HepG2 (cell line): ENCODE measurements around the gene TBCCD1. TPM values are rescaled to one million over a fixed set of nuclear protein-coding genes. Genes with fewer than 3 reads are reported as not detected.

ENCODE experiments used
- ATAC-seq: fragments of 200-7000 bp; cut with Tn5 transposase; 3 replicates; pipeline ENCODE4 v1.9.1; 2020; ENCODE audit warnings: mild to moderate bottlenecking, moderate library complexity
- BruUV-seq: library from RNA; stranded (reverse); fragments of 400-500 nt; replicated peaks from 2 replicates; lab custom pipeline; 2021; lab: Mats Ljungman, UMichigan
- CTCF ChIA-PET: fragments of 300-600 bp; formaldehyde crosslinking; extraction: SDS; loops from one replicate; lab custom pipeline; 2021; ENCODE audit warnings: low total read pairs, inconsistent platforms, low intra/inter-chr PET ratio; lab: Yijun Ruan, JAX
- POLR2A ChIA-PET: fragments of 350-600 bp; sonication (Branson Sonifier 250); formaldehyde crosslinking; loops from one replicate; lab custom pipeline; 2020; ENCODE audit warnings: antibody characterized with exemption, inconsistent platforms; lab: Yijun Ruan, JAX
- DNase-seq: peaks from one replicate; pipeline ENCODE4 v3.0.0-alpha.2; 2015; ENCODE audit warnings: low spot score
- FAIRE-seq: peaks from 3 replicates; lab custom pipeline; 2011; peaks lifted over from hg19 to GRCh38; lab: Jason Lieb, UNC
- H2AFZ ChIP-seq: one replicate; pipeline ENCODE4 v1.6.1; 2011; ENCODE audit warnings: low read length, inconsistent platforms
- H3K27ac ChIP-seq: fragments of 300-600 bp; 3 replicates; pipeline ENCODE4 v1.8.0; 2011; ENCODE audit warnings: mixed run types, mild to moderate bottlenecking, mixed read lengths, low read length, inconsistent platforms; ENCODE audit not compliant: insufficient read depth; ENCODE audit errors: extremely low read length
- H3K27me3 ChIP-seq, 2 experiments: fragments of 200-600 bp in 1 of 2; 2 replicates in 1 of 2; 3 replicates in 1 of 2; pipeline versions ENCODE4 v1.6.0 to v1.8.0; 2011; ENCODE audit warnings: low read length in 2 of 2, mild to moderate bottlenecking in 2 of 2, moderate library complexity in 2 of 2, inconsistent platforms in 1 of 2; ENCODE audit not compliant: insufficient read depth in 2 of 2, control insufficient read depth in 1 of 2
- H3K36me3 ChIP-seq, 2 experiments: fragments of 200-600 bp in 1 of 2; replicated peaks in 1 of 2; 2 replicates in 1 of 2; 3 replicates in 1 of 2; pipeline versions ENCODE4 v1.5.1 to v1.8.0; 2011; ENCODE audit warnings: low read length in 2 of 2, inconsistent platforms in 1 of 2; ENCODE audit not compliant: insufficient read depth in 2 of 2, control insufficient read depth in 1 of 2
- H3K4me1 ChIP-seq: 2 replicates; pipeline ENCODE4 v1.5.1; 2012; ENCODE audit warnings: low read length, inconsistent platforms; ENCODE audit not compliant: insufficient read depth
- H3K4me2 ChIP-seq: 2 replicates; pipeline ENCODE4 v1.6.0; 2011; ENCODE audit warnings: low read depth, low read length, inconsistent platforms
- H3K4me3 ChIP-seq, 3 experiments: fragments of 200-600 bp in 1 of 3; sonication (generic), shearing (Covaris generic) in 1 of 3; replicated peaks in 1 of 3; 2 replicates each; pipeline ENCODE4 v1.5.1; 2011 to 2016; ENCODE audit warnings: low read length in 3 of 3, inconsistent platforms in 2 of 3, low read depth in 2 of 3, mild to moderate bottlenecking in 2 of 3, control low read depth in 1 of 3, mixed read lengths in 1 of 3; ENCODE audit not compliant: insufficient read depth in 1 of 3
- H3K79me2 ChIP-seq: one replicate; pipeline ENCODE4 v1.6.1; 2011; ENCODE audit warnings: low read length, inconsistent platforms; ENCODE audit not compliant: insufficient read depth
- H3K9ac ChIP-seq: 2 replicates; pipeline ENCODE4 v1.6.0; 2011; ENCODE audit warnings: mild to moderate bottlenecking, low read depth, low read length, inconsistent platforms; ENCODE audit not compliant: insufficient read depth
- H3K9me3 ChIP-seq: 2 replicates; pipeline ENCODE4 v1.5.1; 2012; ENCODE audit warnings: mild to moderate bottlenecking, low read length
- H4K20me1 ChIP-seq: 2 replicates; pipeline ENCODE4 v1.6.0; 2011; ENCODE audit warnings: inconsistent platforms, mild to moderate bottlenecking, low read length, moderate library complexity; ENCODE audit not compliant: insufficient read depth
- BHLHE40 ChIP-seq: IDR thresholded peaks from 2 replicates; pipeline ENCODE4 v1.6.1; 2011; ENCODE audit warnings: low read length, improper control_type of control experiment
- GABPA ChIP-seq, 2 experiments: IDR thresholded peaks; 2 replicates each; pipeline ENCODE4 v1.6.1; 2011 to 2016; ENCODE audit warnings: low read depth in 2 of 2, low read length in 1 of 2, missing biosample characterization in 1 of 2, missing genetic modification characterization in 1 of 2
- KDM3A ChIP-seq: IDR thresholded peaks from 2 replicates; pipeline ENCODE4 v1.6.1; 2018; ENCODE audit warnings: low read depth, missing compliant biosample characterization
- MED1 ChIP-seq: sonication (generic); formaldehyde crosslinking; IDR thresholded peaks from 2 replicates; pipeline ENCODE4 v1.4.0; 2020; ENCODE audit warnings: missing genetic modification reagents
- NFATC3 ChIP-seq: sonication (generic); formaldehyde crosslinking; IDR thresholded peaks from 2 replicates; pipeline ENCODE4 v1.5.1; 2020; ENCODE audit warnings: mild to moderate bottlenecking, missing genetic modification reagents
- SYNCRIP ChIP-seq: fragments of 200-400 bp; formaldehyde crosslinking; IDR thresholded peaks from 2 replicates; pipeline ENCODE4 v1.6.1; 2018; ENCODE audit warnings: mild to moderate bottlenecking, low read depth, low read length; ENCODE audit not compliant: insufficient read depth
- ZMAT3 ChIP-seq: sonication (generic); formaldehyde crosslinking; conservative IDR thresholded peaks from 2 replicates; pipeline ENCODE4 v1.7.0; 2021; ENCODE audit warnings: missing genetic modification reagents
- ZMYM2 ChIP-seq: sonication (generic); formaldehyde crosslinking; IDR thresholded peaks from 2 replicates; pipeline ENCODE4 v1.8.0; 2022; ENCODE audit warnings: mild to moderate bottlenecking, missing genetic modification reagents
- ZNF557 ChIP-seq: sonication (generic); formaldehyde crosslinking; IDR thresholded peaks from 2 replicates; pipeline ENCODE4 v1.4.0; 2020; ENCODE audit warnings: missing genetic modification reagents
- ZNF746 ChIP-seq: sonication (generic); formaldehyde crosslinking; IDR thresholded peaks from 2 replicates; pipeline ENCODE4 v1.8.0; 2022; ENCODE audit warnings: mild to moderate bottlenecking, missing genetic modification reagents
- WGBS: methylation state at CpG from one replicate; pipeline ENCODE4 v1.1.6; 2017; ENCODE audit warnings: low lambda C conversion rate; 5-methylcytosine and 5-hydroxymethylcytosine counted together
- in situ Hi-C: cut with HindIII; loops from 2 replicates; pipeline ENCODE4 v1.10.0; 2017; ENCODE audit warnings: low pct_unique_long_range_greater_than_20kb; ENCODE audit not compliant: extremely low pct_ligation_motif_present
- intact Hi-C: fragments of 100-400 bp; cut with micrococcal nuclease; formaldehyde crosslinking; loops from one replicate; pipeline ENCODE4 v1.10.0; 2022; ENCODE audit not compliant: unreplicated experiment
- polyA plus RNA-seq, 8 experiments: library from polyadenylated mRNA; depleted of rRNA in 3 of 8; stranded (reverse) in 7 of 8; unstranded in 1 of 8; fragments of >200 nt; fragmentation: Illumina TruSeq in 4 of 8; extraction: Trizol in 4 of 8; gene quantifications; 2 replicates each; pipeline versions ENCODE4 v1.2.1 to v1.2.3, GENCODE V29; 2011 to 2016; ENCODE audit warnings: low read depth in 4 of 8, missing spikeins in 1 of 8, mixed read lengths in 1 of 8; ENCODE audit not compliant: insufficient read depth in 1 of 8
- total RNA-seq, 5 experiments: library from RNA; depleted of rRNA; stranded (reverse); fragments of >200 nt; fragmentation: Illumina TruSeq; extraction: Trizol; gene quantifications; 2 replicates each; pipeline ENCODE4 v1.2.3, GENCODE V29; 2016; ENCODE audit warnings: low read depth in 1 of 5
- TF ChIP-seq, protein P1 (sequence below): sonication (generic); formaldehyde crosslinking; IDR thresholded peaks from 2 replicates; pipeline ENCODE4 v1.4.0; 2020; ENCODE audit warnings: missing genetic modification reagents
- TF ChIP-seq, protein P2 (sequence below): sonication (generic); formaldehyde crosslinking; IDR thresholded peaks from 2 replicates; pipeline ENCODE4 v1.4.0; 2020; ENCODE audit warnings: low read depth, mild to moderate bottlenecking, missing genetic modification reagents
- TF ChIP-seq, protein P3 (sequence below): sonication (generic); formaldehyde crosslinking; conservative IDR thresholded peaks from 2 replicates; pipeline ENCODE4 v1.4.0; 2020; ENCODE audit warnings: mild to moderate bottlenecking, missing genetic modification reagents, moderate library complexity
- TF ChIP-seq, protein P4 (sequence below): sonication (generic); formaldehyde crosslinking; IDR thresholded peaks from 2 replicates; pipeline ENCODE4 v1.5.1; 2020; ENCODE audit warnings: missing genetic modification reagents, mild to moderate bottlenecking, borderline replicate concordance

The TBCCD1 gene
- total and polyA plus RNA-seq, 2 of the 13 experiments (the other 11 are each of a cell fraction or from before 2014, with no cell fraction given), result 13.6 to 16.2 TPM

DNA sequence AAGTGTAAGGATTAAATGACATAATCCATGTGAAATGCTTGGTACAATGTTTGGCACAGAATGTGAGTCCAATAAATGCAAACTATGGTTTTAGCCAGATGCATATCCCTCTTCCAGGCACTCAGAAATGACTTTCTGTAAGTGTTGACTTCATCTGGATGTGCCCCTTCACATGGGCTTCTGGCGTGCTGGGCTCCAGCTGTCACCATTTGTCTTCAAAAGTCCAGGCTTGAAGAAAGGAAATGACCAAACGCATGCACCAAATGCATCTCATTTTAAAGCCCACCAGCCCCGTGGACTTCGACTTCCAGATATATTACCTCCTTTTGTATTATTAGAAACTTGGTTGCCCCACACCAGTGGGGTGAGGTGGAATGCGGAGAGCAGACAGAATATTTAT, 46.7 kb downstream of the TBCCD1 start (continued):
- TF ChIP-seq, protein P1, sequence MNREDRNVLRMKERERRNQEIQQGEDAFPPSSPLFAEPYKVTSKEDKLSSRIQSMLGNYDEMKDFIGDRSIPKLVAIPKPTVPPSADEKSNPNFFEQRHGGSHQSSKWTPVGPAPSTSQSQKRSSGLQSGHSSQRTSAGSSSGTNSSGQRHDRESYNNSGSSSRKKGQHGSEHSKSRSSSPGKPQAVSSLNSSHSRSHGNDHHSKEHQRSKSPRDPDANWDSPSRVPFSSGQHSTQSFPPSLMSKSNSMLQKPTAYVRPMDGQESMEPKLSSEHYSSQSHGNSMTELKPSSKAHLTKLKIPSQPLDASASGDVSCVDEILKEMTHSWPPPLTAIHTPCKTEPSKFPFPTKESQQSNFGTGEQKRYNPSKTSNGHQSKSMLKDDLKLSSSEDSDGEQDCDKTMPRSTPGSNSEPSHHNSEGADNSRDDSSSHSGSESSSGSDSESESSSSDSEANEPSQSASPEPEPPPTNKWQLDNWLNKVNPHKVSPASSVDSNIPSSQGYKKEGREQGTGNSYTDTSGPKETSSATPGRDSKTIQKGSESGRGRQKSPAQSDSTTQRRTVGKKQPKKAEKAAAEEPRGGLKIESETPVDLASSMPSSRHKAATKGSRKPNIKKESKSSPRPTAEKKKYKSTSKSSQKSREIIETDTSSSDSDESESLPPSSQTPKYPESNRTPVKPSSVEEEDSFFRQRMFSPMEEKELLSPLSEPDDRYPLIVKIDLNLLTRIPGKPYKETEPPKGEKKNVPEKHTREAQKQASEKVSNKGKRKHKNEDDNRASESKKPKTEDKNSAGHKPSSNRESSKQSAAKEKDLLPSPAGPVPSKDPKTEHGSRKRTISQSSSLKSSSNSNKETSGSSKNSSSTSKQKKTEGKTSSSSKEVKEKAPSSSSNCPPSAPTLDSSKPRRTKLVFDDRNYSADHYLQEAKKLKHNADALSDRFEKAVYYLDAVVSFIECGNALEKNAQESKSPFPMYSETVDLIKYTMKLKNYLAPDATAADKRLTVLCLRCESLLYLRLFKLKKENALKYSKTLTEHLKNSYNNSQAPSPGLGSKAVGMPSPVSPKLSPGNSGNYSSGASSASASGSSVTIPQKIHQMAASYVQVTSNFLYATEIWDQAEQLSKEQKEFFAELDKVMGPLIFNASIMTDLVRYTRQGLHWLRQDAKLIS (CRISPR knock-in tag), result no peak
- TF ChIP-seq ZMAT3 (CRISPR knock-in tag) (no peak), ZMYM2 (no peak), SYNCRIP (no peak), MED1 (CRISPR knock-in tag) (no peak)
- TF ChIP-seq, all 625 proteins: peak for 0

DNA sequence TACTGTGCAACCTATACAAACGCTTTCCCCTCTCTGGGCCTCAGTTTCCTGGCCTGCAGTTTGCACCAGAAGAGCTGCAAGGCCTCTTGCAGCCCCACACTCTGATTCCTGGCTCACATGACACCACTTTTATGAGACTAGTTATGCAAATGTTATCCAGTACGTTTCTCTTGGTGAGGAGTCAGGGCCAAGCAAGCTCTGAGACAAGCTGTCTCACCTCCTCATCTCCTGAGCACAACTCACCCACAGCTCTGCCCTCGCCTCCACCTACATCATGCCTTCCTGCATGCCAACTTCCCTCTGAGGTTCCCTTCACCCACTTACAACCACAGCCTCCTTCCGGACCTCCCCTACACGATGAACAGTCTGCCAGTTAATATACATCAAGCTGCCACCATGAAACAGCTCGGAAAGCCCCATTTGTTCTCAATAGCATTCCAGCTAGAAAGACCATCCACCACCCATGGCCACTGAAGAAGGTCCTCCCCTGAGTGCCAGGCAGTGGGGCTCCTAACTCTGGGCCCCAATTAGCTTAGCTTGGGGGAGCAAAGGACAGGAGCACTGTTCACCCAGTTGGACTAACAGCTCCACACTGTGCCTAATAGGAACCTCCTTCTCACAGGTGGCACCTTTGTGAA, 48.0 kb downstream of the TBCCD1 start:
- Histone ChIP-seq H2AFZ (no peak overlapping the region), H3K4me3 (no peak overlapping the region), H3K4me2 (no peak overlapping the region), H3K36me3 (no peaks in the 10 kb centered on the region), H3K9me3 (no peaks in the 10 kb centered on the region), H3K27me3 (0 out of 5 replicates have a peak, but pooled peaks cover 1 to 3% of the 10 kb centered on the region in 2 experiments), H4K20me1 (no peaks in the 10 kb centered on the region), H3K9ac (no peak overlapping the region), H3K27ac (no peak overlapping the region), H3K4me1 (peaks cover 34% of the 10 kb centered on the region), H3K79me2 (no peaks in the 10 kb centered on the region)
- 8% methylated on average over 6 of the region's 6 CpGs for WGBS
- ChIA-PET POLR2A (interaction anchor here (0.9 kb wide), 1 partner anchor 10 kb away, joined by 3 read pairs; no protein-coding TSS in a partner anchor), CTCF (no interaction called here)
- FAIRE-seq (no peak), DNase-seq (no peak), ATAC-seq (no peak)
- no TSS peak for BruUV-seq
- in situ Hi-C loops (no loop called here), intact Hi-C loops (no loop called here)
- TF ChIP-seq ZNF746 (CRISPR knock-in tag) (no peak), NFATC3 (CRISPR knock-in tag) (no peak), ZNF557 (CRISPR knock-in tag) (no peak), GABPA (IDR thresholded peaks at IDR 0.05; ENCODE audit: low read depth, low read length) (no peak), GABPA (CRISPR knock-in tag; IDR thresholded peaks at IDR 0.05; ENCODE audit: low read depth) (no peak), KDM3A (CRISPR knock-in tag) (no peak), BHLHE40 (no peak)
- TF ChIP-seq, protein P2, sequence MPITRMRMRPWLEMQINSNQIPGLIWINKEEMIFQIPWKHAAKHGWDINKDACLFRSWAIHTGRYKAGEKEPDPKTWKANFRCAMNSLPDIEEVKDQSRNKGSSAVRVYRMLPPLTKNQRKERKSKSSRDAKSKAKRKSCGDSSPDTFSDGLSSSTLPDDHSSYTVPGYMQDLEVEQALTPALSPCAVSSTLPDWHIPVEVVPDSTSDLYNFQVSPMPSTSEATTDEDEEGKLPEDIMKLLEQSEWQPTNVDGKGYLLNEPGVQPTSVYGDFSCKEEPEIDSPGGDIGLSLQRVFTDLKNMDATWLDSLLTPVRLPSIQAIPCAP, result no peak
- TF ChIP-seq, protein P3, sequence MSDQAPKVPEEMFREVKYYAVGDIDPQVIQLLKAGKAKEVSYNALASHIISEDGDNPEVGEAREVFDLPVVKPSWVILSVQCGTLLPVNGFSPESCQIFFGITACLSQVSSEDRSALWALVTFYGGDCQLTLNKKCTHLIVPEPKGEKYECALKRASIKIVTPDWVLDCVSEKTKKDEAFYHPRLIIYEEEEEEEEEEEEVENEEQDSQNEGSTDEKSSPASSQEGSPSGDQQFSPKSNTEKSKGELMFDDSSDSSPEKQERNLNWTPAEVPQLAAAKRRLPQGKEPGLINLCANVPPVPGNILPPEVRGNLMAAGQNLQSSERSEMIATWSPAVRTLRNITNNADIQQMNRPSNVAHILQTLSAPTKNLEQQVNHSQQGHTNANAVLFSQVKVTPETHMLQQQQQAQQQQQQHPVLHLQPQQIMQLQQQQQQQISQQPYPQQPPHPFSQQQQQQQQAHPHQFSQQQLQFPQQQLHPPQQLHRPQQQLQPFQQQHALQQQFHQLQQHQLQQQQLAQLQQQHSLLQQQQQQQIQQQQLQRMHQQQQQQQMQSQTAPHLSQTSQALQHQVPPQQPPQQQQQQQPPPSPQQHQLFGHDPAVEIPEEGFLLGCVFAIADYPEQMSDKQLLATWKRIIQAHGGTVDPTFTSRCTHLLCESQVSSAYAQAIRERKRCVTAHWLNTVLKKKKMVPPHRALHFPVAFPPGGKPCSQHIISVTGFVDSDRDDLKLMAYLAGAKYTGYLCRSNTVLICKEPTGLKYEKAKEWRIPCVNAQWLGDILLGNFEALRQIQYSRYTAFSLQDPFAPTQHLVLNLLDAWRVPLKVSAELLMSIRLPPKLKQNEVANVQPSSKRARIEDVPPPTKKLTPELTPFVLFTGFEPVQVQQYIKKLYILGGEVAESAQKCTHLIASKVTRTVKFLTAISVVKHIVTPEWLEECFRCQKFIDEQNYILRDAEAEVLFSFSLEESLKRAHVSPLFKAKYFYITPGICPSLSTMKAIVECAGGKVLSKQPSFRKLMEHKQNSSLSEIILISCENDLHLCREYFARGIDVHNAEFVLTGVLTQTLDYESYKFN, result no peak
- TF ChIP-seq, protein P4, sequence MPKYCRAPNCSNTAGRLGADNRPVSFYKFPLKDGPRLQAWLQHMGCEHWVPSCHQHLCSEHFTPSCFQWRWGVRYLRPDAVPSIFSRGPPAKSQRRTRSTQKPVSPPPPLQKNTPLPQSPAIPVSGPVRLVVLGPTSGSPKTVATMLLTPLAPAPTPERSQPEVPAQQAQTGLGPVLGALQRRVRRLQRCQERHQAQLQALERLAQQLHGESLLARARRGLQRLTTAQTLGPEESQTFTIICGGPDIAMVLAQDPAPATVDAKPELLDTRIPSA (CRISPR knock-in tag), result no peak
